H9 (cell line): ENCODE data around the gene BIRC6. TPM values are rescaled to one million over a fixed set of nuclear protein-coding genes. Genes with fewer than 3 reads are reported as not detected.

Source experiments
- DNase-seq: peaks from one replicate; pipeline ENCODE4 v3.0.0-alpha.2; 2017
- H2AFZ ChIP-seq: one replicate; pipeline ENCODE4 v1.6.1; 2013; ENCODE audit warnings: mild to moderate bottlenecking, low read length, control low read depth, moderate library complexity
- H2AK5ac ChIP-seq: 2 replicates; pipeline ENCODE4 v1.6.1; 2013; ENCODE audit warnings: low read length, control low read depth, mixed read lengths; ENCODE audit not compliant: insufficient read length
- H2BK120ac ChIP-seq: one replicate; pipeline ENCODE4 v1.6.1; 2013; ENCODE audit warnings: low read depth, mild to moderate bottlenecking, low read length, control low read depth, inconsistent platforms; ENCODE audit not compliant: poor library complexity, severe bottlenecking
- H2BK12ac ChIP-seq: 2 replicates; pipeline ENCODE4 v1.6.1; 2013; ENCODE audit warnings: low read length, control low read depth, mixed read lengths, low read depth; ENCODE audit not compliant: insufficient read length
- H2BK15ac ChIP-seq: 2 replicates; pipeline ENCODE4 v1.6.1; 2013; ENCODE audit warnings: low read depth, low read length, control low read depth
- H2BK20ac ChIP-seq: one replicate; pipeline ENCODE4 v1.6.1; 2013; ENCODE audit warnings: low read depth, mild to moderate bottlenecking, low read length, control low read depth, inconsistent platforms; ENCODE audit not compliant: poor library complexity, severe bottlenecking
- H2BK5ac ChIP-seq: 2 replicates; pipeline ENCODE4 v1.6.1; 2013; ENCODE audit warnings: low read length, control low read depth, mixed read lengths; ENCODE audit not compliant: insufficient read length
- H3K14ac ChIP-seq: 2 replicates; pipeline ENCODE4 v1.6.1; 2013; ENCODE audit warnings: low read length, control low read depth; ENCODE audit not compliant: insufficient read depth
- H3K18ac ChIP-seq: 2 replicates; pipeline ENCODE4 v1.6.1; 2013; ENCODE audit warnings: low read depth, mild to moderate bottlenecking, mixed read lengths, low read length, control low read depth; ENCODE audit not compliant: insufficient read length
- H3K23ac ChIP-seq: 2 replicates; pipeline ENCODE4 v1.6.1; 2013; ENCODE audit warnings: low read length, control low read depth, mixed read lengths, low read depth; ENCODE audit not compliant: insufficient read length
- H3K23me2 ChIP-seq: 2 replicates; pipeline ENCODE4 v1.6.1; 2013; ENCODE audit warnings: low read depth, mild to moderate bottlenecking, mixed read lengths, low read length, control low read depth; ENCODE audit not compliant: insufficient read length, poor library complexity, severe bottlenecking
- H3K27ac ChIP-seq: 2 replicates; pipeline ENCODE4 v1.5.1; 2013; ENCODE audit warnings: low read length, control low read depth, mixed read lengths, low read depth; ENCODE audit not compliant: insufficient read length
- H3K27me3 ChIP-seq: 2 replicates; pipeline ENCODE4 v1.6.1; 2013; ENCODE audit warnings: low read length, control low read depth, inconsistent platforms; ENCODE audit not compliant: insufficient read depth
- H3K4ac ChIP-seq: 2 replicates; pipeline ENCODE4 v1.6.1; 2013; ENCODE audit warnings: low read depth, mild to moderate bottlenecking, control low read depth, inconsistent platforms, low read length, moderate library complexity
- H3K4me1 ChIP-seq: 2 replicates; pipeline ENCODE4 v1.6.1; 2013; ENCODE audit warnings: low read length, control low read depth, inconsistent platforms; ENCODE audit not compliant: insufficient read depth
- H3K4me2 ChIP-seq: 2 replicates; pipeline ENCODE4 v1.6.1; 2013; ENCODE audit warnings: low read length, control low read depth, mixed read lengths; ENCODE audit not compliant: insufficient read length, insufficient read depth
- H3K56ac ChIP-seq: 2 replicates; pipeline ENCODE4 v1.6.1; 2013; ENCODE audit warnings: low read depth, mild to moderate bottlenecking, mixed read lengths, low read length, control low read depth; ENCODE audit not compliant: insufficient read length
- H3K79me1 ChIP-seq: 2 replicates; pipeline ENCODE4 v1.6.1; 2013; ENCODE audit warnings: low read depth, mild to moderate bottlenecking, moderate library complexity, low read length, control low read depth, inconsistent platforms; ENCODE audit not compliant: insufficient read depth, poor library complexity, severe bottlenecking
- H3K79me2 ChIP-seq: 2 replicates; pipeline ENCODE4 v1.6.1; 2013; ENCODE audit warnings: low read length, control low read depth, inconsistent platforms; ENCODE audit not compliant: insufficient read depth
- H3K9ac ChIP-seq: 2 replicates; pipeline ENCODE4 v1.6.1; 2013; ENCODE audit warnings: low read length, control low read depth, mixed read lengths; ENCODE audit not compliant: insufficient read length; ENCODE audit errors: extremely low read depth
- H3K9me3 ChIP-seq: one replicate; pipeline ENCODE4 v1.6.1; 2013; ENCODE audit warnings: low read depth, low read length, inconsistent platforms; ENCODE audit not compliant: control insufficient read depth
- H3T11ph ChIP-seq: one replicate; pipeline ENCODE4 v1.6.1; 2013; ENCODE audit warnings: mild to moderate bottlenecking, low read length, control low read depth, inconsistent platforms
- H4K20me1 ChIP-seq: one replicate; pipeline ENCODE4 v1.6.1; 2013; ENCODE audit not compliant: control insufficient read depth, insufficient read length, insufficient read depth
- H4K5ac ChIP-seq: 2 replicates; pipeline ENCODE4 v1.6.1; 2013; ENCODE audit warnings: low read depth, mild to moderate bottlenecking, mixed read lengths, low read length, control low read depth; ENCODE audit not compliant: insufficient read length
- H4K8ac ChIP-seq: replicated peaks from 2 replicates; pipeline ENCODE4 v1.6.1; 2013; ENCODE audit warnings: low read length, control low read depth, mixed read lengths, low read depth; ENCODE audit not compliant: insufficient read length
- H4K91ac ChIP-seq: 2 replicates; pipeline ENCODE4 v1.6.1; 2013; ENCODE audit warnings: low read depth, mild to moderate bottlenecking, moderate library complexity, mixed read lengths, low read length, control low read depth; ENCODE audit not compliant: insufficient read length
- H3K27ac Mint-ChIP-seq, 3 experiments: 2 replicates in 2 of 3; 3 replicates in 1 of 3; pipeline ENCODE4 v1.8.0; 2020 to 2021; ENCODE audit warnings: mixed read lengths in 3 of 3, mild to moderate bottlenecking in 1 of 3, moderate library complexity in 1 of 3
- H3K27me3 Mint-ChIP-seq: 2 replicates; pipeline ENCODE4 v1.8.0; 2021; ENCODE audit warnings: low read depth, mild to moderate bottlenecking, moderate library complexity, mixed read lengths
- H3K36me3 Mint-ChIP-seq, 3 experiments: 2 replicates in 2 of 3; 3 replicates in 1 of 3; pipeline ENCODE4 v1.8.0; 2020 to 2021; ENCODE audit warnings: low read depth in 3 of 3, mixed read lengths in 3 of 3; ENCODE audit not compliant: insufficient read depth in 1 of 3
- H3K4me1 Mint-ChIP-seq, 2 experiments: 2 replicates each; pipeline ENCODE4 v1.8.0; 2020; ENCODE audit warnings: mixed read lengths in 2 of 2
- H3K4me3 Mint-ChIP-seq, 2 experiments: 2 replicates in 1 of 2; 3 replicates in 1 of 2; pipeline ENCODE4 v1.8.0; 2020 to 2021; ENCODE audit warnings: mild to moderate bottlenecking in 2 of 2, mixed read lengths in 2 of 2, moderate library complexity in 1 of 2
- H3K9me3 Mint-ChIP-seq, 2 experiments: 2 replicates in 1 of 2; 3 replicates in 1 of 2; pipeline ENCODE4 v1.8.0; 2020; ENCODE audit warnings: mild to moderate bottlenecking in 2 of 2, mixed read lengths in 2 of 2, moderate library complexity in 1 of 2
- CTCF ChIP-seq: fragments of 200-600 bp; sonication (generic); conservative IDR thresholded peaks from 3 replicates; pipeline ENCODE4 v1.8.0; 2021; ENCODE audit warnings: antibody characterized with exemption, mild to moderate bottlenecking
- whole genome bisulfite sequencing: extraction: QIAGEN DNeasy Blood & Tissue Kit; methylation state at CpG from one replicate; pipeline ENCODE4 v1.1.7; 2013; ENCODE audit warnings: missing lambda C conversion rate, low lambda C conversion rate, mixed read lengths; ENCODE audit not compliant: insufficient read length; ENCODE audit errors: extremely low coverage; 5-methylcytosine and 5-hydroxymethylcytosine counted together
- total RNA-seq: library from RNA; stranded (reverse); gene quantifications from 2 replicates; pipeline ENCODE4 v1.2.1, GENCODE V29; 2021

The BIRC6 gene
- total RNA-seq, 1 experiment from 2014 or later: 78.8 TPM

GRCh38 chr2:32624812-32625211, 268.0 kb downstream of the BIRC6 start:
- Histone ChIP-seq H3K23ac (no peak overlapping the region), H3K14ac (no peak overlapping the region), H2BK12ac (no peak overlapping the region), H2BK120ac (no peak overlapping the region), H3T11ph (no peak overlapping the region), H2BK5ac (no peak overlapping the region), H4K5ac (no peak overlapping the region), H4K20me1 (no peaks in the 10 kb centered on the region), H4K8ac (no peak overlapping the region), H3K23me2 (no peaks in the 10 kb centered on the region), H3K9ac (no peak overlapping the region), H3K18ac (no peak overlapping the region), H3K9me3 (no peaks in the 10 kb centered on the region), H3K56ac (no peak overlapping the region), H2AK5ac (no peak overlapping the region), H3K4me1 (no peaks in the 10 kb centered on the region), H3K79me2 (no peaks in the 10 kb centered on the region), H2BK15ac (no peak overlapping the region), H3K27ac (no peak overlapping the region), H4K91ac (no peak overlapping the region), H3K27me3 (no peaks in the 10 kb centered on the region), H2AFZ (no peak overlapping the region), H3K79me1 (no peaks in the 10 kb centered on the region), H3K4ac (no peak overlapping the region), H2BK20ac (no peak overlapping the region), H3K4me2 (no peak overlapping the region)
- Mint-ChIP-seq H3K27me3 (no peaks in the 10 kb centered on the region), H3K27ac (no peak overlapping the region), H3K9me3 (no peaks in the 10 kb centered on the region), H3K36me3 (peaks cover 0 to 4% (median 2%) of the 10 kb centered on the region in 3 experiments; a peak in 5 of 7 replicates), H3K4me3 (no peak overlapping the region), H3K4me1 (peaks cover 11 to 23% of the 10 kb centered on the region in 2 experiments)
- TF ChIP-seq CTCF: no peak
- WGBS: no CpG with 5 or more reads among the region's 3 CpGs
- DNase-seq: no peak
